RCC 7860 (cell line): ENCODE data around the gene ARHGEF5.

Source experiments
- DNase-seq: peaks from one replicate; pipeline ENCODE4 v3.0.0-alpha.2; 2015; ENCODE audit warnings: low spot score
- FAIRE-seq: peaks from 2 replicates; lab custom pipeline; 2012; peaks lifted over from hg19 to GRCh38; lab: Jason Lieb, UNC

ARHGEF5 gene

DNA sequence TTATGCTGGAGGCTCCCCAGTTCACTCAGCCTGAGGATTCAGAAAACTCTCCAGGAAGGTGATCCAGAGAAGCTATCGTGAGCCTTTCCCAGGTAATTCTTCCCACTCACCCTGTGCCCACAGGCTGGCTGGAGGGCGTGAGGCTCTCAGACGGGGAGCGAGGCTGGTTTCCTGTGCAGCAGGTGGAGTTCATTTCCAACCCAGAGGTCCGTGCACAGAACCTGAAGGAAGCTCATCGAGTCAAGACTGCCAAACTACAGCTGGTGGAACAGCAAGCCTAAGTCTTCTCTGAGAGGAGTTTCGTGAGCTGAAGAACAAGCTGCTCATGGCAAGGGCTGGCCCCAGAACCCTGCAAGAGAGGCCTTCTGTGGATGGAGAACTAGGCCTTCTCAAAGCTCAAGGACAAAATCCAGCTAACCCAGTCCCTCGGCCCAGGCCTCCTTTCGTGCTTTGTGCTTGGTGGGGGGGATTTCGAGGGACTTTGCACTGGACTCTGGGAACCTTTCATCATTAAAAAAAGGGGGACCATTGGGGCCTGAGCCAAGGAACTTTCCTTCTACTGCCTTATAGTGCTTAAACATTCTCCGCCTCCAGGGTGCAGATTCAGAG is 24.7 kb downstream of the ARHGEF5 start:
- FAIRE-seq = no peak
- DNase-seq = no peak

DNA sequence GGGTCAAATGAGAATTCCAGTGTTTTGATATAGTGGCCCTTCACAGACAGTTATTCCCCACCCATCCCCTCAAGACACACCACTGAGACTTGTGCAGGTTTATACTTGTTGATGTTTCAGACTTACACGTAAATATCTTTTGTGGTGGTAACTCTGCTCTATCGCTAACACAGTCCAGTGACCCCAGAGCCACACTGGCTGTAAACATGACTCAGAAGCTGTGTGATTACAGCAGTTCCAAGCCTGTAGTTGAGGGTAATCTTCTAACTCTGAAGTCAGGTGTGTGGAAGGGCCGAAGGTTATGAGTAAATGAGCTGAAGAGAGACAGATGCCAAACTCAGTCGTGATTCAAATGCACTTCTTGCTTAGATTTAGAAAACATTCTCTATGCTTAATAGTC is 28.9 kb downstream of the ARHGEF5 start:
- FAIRE-seq (peak; percentile 96), DNase-seq (peak; percentile 96)

DNA sequence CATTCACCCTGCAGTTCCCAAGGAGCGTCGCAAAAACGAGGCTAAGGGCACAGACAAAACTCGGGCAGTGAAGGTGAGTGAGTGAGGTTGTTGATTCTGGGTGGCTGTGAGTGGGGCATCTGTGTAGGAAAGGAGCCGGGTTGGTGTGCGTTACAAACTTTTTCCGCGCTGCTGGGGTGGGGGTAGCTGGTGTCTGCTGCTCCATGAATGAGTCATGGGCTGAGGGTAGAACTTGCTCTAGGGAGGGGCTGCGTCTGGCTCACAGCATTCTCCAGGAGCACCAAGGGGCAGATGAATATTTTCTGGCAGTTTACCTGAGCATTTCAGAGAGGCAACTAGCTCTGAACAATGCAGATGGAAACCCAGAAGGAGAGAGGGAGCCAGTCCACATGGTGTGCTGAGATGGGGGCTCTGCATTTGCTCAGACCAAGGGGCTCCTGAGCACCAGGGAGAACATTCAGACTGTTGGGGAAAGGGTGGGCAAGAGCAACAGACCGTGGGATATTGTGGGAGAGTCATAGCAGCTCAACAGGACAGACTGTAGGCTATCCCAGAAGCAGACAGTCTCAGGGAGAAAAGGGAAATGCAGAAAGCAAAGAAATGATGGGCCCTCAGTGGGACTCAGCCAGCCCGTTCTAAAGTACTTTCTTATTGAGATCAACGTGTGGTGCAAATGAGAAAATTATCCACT is 29.5 kb downstream of the ARHGEF5 start:
- DNase-seq = peak; percentile 91
- no peak for FAIRE-seq

DNA sequence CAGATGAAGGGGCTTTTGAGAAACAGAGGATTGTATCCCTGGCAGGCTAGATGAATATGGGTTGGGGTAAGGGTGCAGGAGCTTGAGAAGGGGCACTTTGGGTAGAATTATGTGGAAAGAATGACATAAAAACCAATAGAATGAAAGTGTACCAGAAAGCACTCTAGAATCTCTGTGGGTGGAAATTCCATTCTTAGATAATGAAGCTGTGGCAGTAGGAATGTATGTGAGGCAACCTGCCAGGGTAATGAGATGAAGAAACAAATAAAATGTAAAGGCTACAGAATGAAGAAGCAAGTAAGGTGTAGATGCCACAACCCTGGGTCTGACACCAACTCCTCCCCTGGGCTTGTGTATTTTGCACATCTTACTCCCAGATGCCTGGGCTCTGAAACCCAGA is 31.5 kb downstream of the ARHGEF5 start:
- DNase-seq = peak; percentile 78
- peak; percentile 67 for FAIRE-seq

DNA sequence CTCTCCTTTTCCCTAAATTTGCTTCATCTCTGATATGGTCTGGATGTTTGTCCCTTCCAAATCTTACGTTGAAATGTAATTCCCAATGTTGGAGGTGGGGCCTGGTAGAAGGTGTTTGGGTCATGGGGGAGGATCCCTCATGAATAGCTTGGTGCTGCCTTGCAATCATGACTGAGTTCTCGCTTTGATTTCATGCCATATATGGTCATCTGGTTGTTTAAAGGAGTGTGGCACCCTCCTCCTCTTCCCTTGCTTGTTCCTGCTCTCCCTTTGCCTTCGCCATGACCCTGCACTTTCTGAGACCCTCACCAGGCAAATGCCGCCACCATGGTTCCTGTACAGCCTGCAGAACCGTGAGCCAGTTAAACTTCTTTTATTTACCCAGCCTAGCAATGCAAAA is 33.7 kb downstream of the ARHGEF5 start:
- FAIRE-seq = no peak
- no peak for DNase-seq

DNA sequence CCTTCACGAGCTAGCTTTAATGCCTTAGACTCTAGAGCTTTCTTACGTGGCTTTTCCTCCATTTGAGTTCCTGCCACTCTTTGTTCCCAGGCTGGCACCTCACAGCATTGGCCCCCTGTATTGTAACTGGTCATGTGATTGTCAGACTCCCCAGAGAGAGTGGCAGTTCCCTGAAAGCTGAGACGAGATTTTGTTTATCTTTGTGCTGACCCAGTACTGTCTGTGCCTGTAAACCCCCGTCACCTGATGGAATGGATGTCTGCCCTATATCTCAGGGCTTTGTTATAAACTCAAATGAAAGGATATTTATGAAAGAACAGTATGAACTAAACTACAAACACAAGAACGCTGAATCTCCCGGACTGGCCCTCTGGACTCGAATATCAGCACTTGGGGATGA is 35.3 kb downstream of the ARHGEF5 start:
- DNase-seq (no peak), FAIRE-seq (no peak)

DNA sequence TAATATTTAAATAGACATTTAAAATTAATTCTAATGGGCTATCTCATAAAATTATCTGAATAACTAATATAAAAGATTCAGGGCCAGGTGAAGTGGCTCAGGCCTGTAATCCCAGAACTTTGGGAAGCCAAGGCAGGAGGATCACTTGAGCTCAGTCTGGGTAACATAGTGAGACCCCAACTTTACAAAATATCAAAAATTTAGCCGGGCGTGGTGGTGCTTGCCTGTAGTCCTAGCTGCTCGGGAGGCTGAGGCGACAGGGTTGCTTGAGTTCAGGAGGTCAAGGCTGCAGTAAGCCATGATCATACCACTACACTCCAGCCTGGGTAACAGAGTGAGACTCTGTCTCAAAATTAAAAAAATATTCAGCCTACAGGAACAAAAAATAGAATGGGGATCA is 35.8 kb downstream of the ARHGEF5 start:
- no peak for FAIRE-seq
- DNase-seq = no peak

DNA sequence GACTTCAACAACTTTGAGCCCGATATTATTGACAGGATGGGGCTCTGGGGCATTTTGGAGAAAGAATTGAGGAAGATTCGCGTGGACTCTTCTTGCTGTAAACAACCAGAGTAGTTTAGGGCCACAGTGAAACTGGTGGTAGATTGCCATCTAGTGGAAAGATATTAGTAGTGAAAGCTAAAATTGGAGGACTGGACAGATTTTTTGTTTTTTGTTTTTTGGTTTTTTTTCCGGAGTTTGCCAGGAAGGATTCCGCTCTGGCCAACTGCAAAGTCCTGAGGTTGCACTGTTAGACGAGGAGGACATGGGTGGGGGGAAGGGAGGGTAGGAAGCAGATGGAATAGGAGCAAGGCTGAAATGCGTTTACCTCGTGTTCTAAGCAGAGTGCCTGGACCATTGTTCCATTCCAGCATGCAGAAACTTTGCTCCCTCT is 36.6 kb downstream of the ARHGEF5 start:
- FAIRE-seq (peak; percentile 73), DNase-seq (peak; percentile 65)

DNA sequence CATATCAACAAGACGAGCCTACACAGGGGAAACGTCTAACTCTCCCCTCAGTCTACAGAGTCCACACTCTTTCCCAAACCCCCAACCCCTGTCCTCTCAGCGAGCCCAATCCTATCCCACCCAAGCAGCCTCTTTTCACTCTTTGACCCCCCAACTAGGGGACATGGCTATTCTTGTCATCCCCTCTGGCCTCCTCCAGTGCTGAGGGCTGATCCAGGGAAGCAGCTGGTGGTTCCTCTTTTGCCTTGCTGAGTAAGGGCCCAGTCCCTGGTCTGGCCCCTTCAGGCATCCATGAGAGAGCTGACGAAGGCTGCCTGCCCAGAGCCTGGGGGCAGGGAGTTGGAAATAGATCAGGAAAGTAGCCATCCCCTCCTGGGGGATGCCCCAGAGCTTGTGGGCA is 41.9 kb downstream of the ARHGEF5 start:
- no peak for DNase-seq
- FAIRE-seq = no peak

DNA sequence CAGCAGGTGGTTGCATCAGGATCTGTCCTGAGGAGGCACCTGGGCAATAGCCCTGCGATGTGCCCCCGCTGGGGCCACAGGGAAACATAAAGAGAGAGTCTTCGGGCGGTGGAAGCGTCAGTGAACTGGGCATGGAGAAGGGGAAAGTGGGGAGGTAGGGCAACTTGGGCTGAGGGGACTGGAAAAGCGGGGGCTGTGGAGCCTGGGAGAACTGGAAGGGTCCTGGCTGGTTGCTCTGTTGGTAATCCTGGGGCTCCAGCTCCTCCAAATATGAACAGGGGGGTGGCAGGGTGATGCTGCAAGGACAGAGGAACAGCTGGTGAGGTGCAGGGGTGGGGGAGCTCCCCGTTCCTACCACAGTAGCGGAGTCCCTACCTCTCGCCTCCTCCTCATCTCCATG is 43.1 kb downstream of the ARHGEF5 start:
- FAIRE-seq (no peak), DNase-seq (no peak)

DNA sequence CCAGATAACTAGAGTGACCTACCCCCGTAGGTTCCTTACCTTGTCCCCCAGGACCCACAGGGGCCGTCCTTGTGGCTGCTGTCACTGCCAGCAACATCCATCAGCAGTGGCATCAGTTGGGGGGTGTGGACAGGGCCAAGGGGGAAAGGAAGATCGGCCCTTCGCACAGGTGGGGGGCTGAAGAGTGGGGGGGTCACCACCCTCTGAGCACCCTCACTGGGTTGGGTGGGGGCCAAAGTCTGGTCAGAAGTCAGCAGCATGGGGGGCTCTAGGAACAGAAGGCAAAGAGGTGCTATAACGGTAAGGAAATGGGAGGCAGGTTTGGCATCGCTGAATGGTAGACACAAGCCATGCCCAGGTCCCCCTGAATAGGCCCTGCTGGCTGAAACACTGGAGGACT is 43.7 kb downstream of the ARHGEF5 start:
- DNase-seq (no peak), FAIRE-seq (no peak)

DNA sequence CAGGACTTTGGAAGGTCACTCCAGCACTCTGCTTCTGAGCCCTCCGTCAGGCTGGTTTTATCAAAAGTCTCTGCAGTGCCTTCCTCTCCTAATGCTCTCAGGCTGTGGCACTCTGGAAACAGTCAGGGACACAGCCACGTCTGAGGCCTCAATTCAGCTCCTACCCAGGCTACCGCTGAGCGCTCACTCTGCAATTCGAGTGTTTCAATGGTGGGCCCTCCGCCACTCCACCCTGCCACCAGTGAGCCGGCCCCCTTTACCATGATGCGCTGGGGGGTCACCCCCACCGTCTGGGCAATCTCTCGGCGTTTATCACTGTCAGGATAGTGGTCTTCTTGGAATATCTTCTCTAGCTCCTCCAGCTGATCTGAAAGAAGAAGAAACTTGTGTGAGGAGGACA is 44.7 kb downstream of the ARHGEF5 start:
- FAIRE-seq = no peak
- no peak for DNase-seq

DNA sequence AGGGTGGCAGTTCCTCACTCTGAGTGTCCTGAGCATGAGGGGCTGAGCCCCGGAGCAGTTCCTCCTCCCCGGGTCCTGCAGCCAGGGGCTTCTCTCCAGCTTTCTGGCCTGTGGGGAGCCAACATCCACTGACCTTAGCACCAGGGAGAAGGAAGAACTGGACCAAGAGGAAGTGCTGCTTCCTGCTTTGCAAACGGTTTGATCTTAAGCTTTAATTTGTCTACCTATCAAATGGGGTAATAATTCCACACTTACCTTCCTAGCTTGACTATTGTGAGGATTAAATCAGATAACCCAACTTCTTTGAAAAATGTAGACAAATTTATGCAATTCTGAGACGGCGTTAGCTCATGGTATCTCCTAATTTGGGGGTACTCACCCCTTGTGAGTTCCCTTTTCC is 46.3 kb downstream of the ARHGEF5 start:
- no peak for DNase-seq
- no peak for FAIRE-seq

DNA sequence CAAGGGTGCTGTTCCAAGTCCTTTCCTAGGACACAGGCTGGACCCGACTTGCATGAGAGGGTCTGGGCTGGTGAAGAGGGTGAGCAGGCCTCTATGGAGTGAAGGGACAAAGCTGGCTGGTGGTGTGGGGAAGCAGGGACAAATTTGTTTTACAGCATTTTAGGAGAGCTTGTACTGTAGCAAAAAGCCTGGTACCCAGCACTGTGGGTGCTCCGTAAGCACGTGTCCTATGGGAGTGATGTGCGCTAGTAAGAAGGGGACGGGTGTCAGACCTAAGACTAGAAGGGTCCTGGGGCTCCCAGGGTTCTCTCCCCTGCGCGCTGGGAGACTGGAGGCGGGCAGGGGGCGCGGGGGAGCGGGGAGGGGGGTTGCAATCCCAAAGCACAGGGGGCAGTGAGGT is 47.9 kb downstream of the ARHGEF5 start:
- DNase-seq = no peak
- FAIRE-seq = no peak

DNA sequence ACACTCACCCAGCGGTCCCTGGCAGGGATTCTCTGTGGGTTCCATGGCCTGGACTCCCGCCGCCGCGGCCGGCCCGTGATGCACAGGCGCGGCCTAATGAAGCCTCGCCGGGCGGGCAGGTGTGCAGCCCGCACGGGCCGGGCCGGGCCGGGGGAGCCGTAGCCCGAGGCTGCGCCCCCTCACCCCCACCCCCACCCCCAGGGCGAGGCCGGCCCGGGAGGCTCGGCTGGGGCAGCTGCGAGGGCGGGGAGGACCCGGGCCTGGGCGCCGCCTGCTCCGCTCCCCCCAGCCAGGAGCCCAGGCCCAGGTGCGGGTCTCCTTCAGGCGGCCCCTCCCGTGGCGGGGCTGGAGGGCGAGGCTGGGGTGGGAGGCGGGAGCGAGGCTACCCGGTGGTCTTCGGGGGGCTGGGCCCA is 48.5 kb downstream of the ARHGEF5 start, which contains the start of gene NOBOX:
Gene NOBOX (minus strand): TSS at position 45 of the 413 bp plus-strand sequence.
- FAIRE-seq = no peak

DNA sequence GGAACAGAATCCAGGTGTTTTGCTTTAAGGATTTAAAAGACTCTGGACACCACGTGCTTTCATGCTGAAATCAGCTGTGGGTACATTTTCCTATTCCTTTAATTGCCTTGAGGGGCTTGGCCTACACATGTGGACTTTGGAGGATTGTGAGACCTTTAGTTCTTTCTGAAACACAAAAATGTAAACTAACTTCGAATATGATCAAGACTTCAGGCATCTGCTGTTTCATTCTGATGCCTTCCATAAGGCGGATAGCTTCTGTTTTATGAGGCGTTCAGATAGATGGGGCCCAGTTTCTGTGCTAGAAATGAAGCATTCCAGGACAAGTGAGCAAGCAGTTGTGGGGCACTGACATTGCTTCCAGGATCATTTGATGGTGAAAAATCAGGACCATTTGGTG is 49.7 kb downstream of the ARHGEF5 start:
- DNase-seq (no peak), FAIRE-seq (no peak)

More for the DNA sequence above, 48.5 kb downstream of the ARHGEF5 start, which contains the start of gene NOBOX:
- no peak for DNase-seq

DNA sequence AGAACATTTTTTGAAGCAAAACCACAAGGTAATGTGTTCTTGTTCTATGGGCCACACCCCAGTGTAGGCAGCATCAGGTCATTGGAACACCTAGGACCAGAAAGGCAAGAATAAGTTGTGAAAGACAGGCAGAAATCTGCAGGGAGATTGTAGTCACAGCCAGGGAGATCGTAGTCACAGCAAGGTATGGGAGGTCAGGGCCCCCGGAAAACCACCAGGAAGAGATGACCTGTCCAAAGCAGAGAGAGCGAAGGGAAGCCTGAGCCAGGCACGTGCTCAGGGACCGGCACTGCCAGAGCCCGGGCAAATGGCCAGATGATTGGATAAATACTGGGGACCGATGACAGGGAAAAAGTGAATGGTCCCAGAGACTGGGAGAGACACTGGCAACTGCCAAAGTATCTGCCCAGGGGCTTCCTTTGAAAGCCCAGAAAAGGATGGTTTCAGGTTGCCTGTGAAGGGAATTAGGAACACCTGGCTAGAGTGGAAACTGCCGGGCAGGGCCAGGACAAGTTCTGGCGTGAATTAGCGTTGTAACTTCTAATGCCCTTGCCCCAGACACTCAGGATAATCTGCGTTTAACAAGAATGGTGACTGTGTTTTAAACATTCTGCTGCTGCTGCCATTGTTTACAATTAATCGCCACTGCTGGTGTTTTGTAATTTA is 52.2 kb downstream of the ARHGEF5 start:
- FAIRE-seq = no peak

DNA sequence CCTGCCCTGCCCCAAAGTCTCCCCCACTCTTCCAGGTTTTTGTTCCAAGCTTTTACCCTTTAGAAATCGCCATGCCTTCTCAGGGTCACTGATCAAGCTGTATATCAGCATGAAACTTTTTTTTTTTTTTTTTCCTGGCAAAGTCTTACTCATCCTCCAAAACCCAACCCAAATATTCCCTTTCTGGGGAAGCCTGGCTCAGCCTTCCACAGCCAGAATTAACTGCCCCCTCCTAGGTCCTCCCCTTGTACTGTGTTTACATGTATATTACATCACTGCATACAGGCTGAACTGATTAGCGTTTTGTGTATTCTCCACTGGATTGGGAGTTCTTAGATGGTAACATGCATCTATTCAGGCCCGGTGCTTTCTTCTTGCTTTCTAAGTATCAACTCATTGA is 52.9 kb downstream of the ARHGEF5 start:
- no peak for FAIRE-seq
- DNase-seq = no peak

More for the DNA sequence above, 52.2 kb downstream of the ARHGEF5 start:
- no peak for DNase-seq

DNA sequence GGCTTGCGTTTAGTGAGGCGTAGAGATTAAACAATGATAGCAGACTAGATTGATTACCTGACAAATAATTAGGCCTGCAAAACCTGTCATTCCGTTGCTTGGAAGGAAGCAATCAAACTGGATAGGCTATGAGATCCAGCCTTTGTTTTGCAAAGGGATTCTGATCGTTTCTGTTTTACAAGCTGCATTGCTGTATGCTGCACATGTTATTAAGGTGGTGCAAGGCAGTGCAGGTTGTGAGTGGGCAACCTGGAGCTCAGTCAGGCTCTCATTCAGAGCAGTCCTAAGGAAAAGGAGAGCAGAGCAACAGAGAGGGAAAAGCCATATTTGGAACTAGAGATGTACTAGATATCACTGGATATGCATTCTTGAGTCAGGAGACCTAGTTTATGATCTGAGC is 55.2 kb downstream of the ARHGEF5 start:
- FAIRE-seq (no peak), DNase-seq (no peak)

DNA sequence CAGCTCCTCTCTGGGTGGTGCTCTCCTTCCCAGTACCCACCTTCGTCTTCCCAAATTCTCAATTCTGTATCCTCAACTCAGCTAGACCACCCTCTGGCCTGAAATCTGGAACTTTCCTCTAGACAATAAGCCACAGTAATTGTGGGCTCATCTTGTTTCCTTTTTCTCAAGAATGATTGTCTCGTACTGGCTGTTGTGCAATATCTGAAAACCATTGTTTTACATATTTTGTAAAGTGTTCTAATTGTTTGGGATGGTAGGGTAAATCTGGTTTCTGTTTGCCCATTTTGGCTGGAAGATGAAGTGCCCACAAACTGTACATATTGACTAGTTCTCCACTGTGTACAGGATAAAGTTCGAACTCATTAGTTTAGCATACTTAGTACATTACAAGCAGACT is 59.6 kb downstream of the ARHGEF5 start:
- FAIRE-seq (no peak), DNase-seq (no peak)

DNA sequence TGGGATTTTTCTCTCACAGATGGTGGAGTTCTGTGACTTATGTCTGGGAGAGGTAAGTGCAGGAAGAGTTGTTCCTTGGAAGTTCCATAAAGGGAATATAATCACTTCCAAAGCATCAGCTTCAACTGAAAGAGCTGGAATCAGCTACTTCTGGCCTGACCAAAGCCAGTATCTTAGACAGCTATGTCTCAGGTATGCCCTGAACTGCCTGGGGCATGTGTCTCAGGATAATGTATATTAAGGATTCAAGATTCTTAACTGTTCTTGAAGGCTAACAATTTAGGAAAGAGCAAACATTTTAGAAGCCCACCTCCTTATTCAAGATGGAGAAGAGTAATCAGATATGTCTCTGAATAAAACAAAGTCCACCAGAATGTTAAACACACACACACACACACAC is 60.7 kb downstream of the ARHGEF5 start:
- FAIRE-seq (no peak), DNase-seq (no peak)

DNA sequence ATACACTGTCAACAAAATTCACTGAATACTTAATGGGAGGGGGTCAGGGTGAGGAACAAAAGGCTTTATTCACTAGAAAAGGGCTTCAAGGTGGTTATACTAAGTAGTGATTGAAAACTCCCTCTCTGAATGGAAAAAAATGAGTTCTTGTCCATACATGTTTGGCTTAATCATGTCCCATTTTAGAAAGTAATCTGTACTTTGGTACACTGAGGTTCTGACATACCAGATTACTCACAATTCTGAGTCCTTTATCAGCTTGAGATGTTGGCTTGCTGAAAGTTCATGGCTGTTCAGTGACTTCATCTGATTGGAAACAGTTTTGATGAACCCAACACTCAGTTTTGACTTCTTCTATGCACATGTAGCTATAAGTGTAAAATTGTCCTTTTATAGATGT is 61.1 kb downstream of the ARHGEF5 start:
- FAIRE-seq (no peak), DNase-seq (no peak)
